ENCODE measurements around the gene FBRSL1.

FBRSL1 gene

DNA sequence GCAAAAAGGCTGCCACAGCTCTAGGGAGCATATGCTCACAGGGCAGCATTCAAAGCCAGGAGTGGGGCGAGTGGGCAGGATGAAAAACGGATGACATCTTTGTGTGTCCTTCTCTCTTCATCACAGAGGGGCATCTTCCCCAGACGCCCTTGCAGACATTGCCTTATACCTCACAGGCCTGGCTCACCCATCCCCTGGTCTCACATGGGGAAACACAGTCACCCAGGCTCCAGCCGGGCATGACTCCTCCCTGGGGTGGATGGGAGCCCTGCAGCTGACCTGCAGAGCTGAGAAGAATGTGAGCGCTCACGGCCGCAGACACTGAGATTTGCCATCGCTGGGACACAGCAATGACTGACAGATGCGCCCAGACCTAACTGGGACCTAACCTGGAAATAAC lies 7.2 kb upstream of the FBRSL1 start:
- no peak overlapping the region for H3K4me3 ChIP-seq (ENCODE audit: low read depth, low read length)
- DNase-seq (ENCODE audit: low read depth): no peak
- TF ChIP-seq POLR2A (IDR thresholded peaks at IDR 0.05; ENCODE audit: extremely low read depth, insufficient read length): no peak
- TF ChIP-seq, protein P1, sequence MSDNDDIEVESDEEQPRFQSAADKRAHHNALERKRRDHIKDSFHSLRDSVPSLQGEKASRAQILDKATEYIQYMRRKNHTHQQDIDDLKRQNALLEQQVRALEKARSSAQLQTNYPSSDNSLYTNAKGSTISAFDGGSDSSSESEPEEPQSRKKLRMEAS (IDR thresholded peaks at IDR 0.05; ENCODE audit: low read depth, low read length): no peak
- no peak for TF ChIP-seq MYC (IDR thresholded peaks at IDR 0.05; ENCODE audit: low read depth, low read length)
- TF ChIP-seq, protein P2, sequence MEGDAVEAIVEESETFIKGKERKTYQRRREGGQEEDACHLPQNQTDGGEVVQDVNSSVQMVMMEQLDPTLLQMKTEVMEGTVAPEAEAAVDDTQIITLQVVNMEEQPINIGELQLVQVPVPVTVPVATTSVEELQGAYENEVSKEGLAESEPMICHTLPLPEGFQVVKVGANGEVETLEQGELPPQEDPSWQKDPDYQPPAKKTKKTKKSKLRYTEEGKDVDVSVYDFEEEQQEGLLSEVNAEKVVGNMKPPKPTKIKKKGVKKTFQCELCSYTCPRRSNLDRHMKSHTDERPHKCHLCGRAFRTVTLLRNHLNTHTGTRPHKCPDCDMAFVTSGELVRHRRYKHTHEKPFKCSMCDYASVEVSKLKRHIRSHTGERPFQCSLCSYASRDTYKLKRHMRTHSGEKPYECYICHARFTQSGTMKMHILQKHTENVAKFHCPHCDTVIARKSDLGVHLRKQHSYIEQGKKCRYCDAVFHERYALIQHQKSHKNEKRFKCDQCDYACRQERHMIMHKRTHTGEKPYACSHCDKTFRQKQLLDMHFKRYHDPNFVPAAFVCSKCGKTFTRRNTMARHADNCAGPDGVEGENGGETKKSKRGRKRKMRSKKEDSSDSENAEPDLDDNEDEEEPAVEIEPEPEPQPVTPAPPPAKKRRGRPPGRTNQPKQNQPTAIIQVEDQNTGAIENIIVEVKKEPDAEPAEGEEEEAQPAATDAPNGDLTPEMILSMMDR (IDR thresholded peaks at IDR 0.05; ENCODE audit: low read depth, low read length): no peak

DNA sequence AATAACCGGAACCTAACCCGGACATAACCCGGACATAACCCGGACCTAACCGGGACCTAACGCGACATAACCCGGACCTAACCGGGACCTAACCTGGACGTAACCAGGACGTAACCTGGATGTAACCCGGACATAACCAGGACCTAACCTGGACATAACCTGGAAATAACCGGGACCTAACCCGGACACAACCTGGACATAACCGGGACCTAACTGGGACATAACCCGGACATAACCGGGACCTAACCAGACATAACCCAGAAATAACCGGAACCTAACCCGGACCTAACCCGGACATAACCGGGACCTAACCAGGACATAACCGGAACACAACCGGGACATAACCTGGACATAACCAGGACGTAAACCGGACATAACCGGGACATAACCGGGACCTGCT lies 6.7 kb upstream of the FBRSL1 start:
- DNase-seq (ENCODE audit: low read depth): no peak
- TF ChIP-seq MYC (IDR thresholded peaks at IDR 0.05; ENCODE audit: low read depth, low read length) (no peak), POLR2A (IDR thresholded peaks at IDR 0.05; ENCODE audit: extremely low read depth, insufficient read length) (no peak)
- TF ChIP-seq, protein P1 (IDR thresholded peaks at IDR 0.05; ENCODE audit: low read depth, low read length): no peak
- TF ChIP-seq, protein P2 (IDR thresholded peaks at IDR 0.05; ENCODE audit: low read depth, low read length): no peak
- no peak overlapping the region for H3K4me3 ChIP-seq (ENCODE audit: low read depth, low read length)

DNA sequence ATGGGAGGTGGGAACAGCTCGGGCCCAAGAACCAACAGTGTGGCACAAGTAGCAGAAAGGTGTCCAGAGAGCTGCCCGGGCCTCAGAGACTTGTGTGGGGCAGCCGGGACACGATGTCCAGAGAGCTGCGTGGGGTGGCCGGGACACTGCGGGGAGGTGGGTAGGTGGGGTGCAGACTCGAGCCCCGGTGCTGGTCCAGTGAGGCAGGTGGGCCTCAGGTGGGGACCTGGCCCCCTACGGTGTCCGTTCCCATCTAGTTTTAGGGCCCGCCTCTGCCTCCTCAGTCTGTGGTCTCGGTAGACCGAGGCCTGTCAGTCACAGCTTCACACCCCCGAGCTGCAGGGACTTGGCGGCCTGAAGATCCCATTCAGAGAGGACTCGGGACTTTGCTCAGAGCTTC lies 6.3 kb upstream of the FBRSL1 start:
- no peak for DNase-seq (ENCODE audit: low read depth)
- H3K4me3 ChIP-seq (ENCODE audit: low read depth, low read length): no peak overlapping the region
- no peak for TF ChIP-seq MYC (IDR thresholded peaks at IDR 0.05; ENCODE audit: low read depth, low read length)
- TF ChIP-seq, protein P1 (IDR thresholded peaks at IDR 0.05; ENCODE audit: low read depth, low read length): no peak
- TF ChIP-seq, protein P2 (IDR thresholded peaks at IDR 0.05; ENCODE audit: low read depth, low read length): no peak
- TF ChIP-seq POLR2A (IDR thresholded peaks at IDR 0.05; ENCODE audit: extremely low read depth, insufficient read length): no peak

DNA sequence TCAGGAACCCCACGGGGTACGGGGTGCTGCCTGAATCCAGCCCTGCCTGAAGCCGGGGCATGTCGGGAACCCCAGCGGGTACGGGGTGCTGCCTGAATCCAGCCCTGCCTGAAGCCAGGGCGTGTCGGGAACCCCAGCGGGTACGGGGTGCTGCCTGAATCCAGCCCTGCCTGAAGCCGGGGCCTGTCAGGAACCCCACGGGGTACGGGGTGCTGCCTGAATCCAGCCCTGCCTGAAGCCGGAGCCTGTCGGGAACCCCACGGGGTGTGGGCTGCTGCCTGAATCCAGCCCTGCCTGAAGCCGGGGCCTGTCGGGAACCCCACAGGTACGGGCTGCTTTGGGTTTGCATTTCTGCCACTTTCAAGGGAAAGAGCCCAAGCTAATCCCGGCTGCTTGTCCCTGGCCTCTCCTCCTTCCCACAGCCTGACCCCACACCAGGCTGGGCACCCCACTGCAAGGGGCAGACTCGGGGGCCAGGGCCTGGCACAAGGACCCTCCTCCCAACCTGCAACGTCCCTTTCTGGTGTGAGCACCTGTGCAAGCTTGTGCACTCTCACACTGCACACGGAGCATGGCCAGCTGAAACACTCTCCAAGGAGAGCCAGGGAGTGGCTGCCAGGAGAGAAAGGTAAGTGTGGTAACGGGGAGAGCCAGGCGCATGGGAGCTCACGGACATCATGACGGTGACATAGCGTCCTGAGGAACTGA lies 5.6 kb upstream of the FBRSL1 start:
- no peak for TF ChIP-seq MYC (IDR thresholded peaks at IDR 0.05; ENCODE audit: low read depth, low read length)
- TF ChIP-seq, protein P2 (IDR thresholded peaks at IDR 0.05; ENCODE audit: low read depth, low read length): no peak
- no peak for TF ChIP-seq POLR2A (IDR thresholded peaks at IDR 0.05; ENCODE audit: extremely low read depth, insufficient read length)
- TF ChIP-seq, protein P1 (IDR thresholded peaks at IDR 0.05; ENCODE audit: low read depth, low read length): no peak

DNA sequence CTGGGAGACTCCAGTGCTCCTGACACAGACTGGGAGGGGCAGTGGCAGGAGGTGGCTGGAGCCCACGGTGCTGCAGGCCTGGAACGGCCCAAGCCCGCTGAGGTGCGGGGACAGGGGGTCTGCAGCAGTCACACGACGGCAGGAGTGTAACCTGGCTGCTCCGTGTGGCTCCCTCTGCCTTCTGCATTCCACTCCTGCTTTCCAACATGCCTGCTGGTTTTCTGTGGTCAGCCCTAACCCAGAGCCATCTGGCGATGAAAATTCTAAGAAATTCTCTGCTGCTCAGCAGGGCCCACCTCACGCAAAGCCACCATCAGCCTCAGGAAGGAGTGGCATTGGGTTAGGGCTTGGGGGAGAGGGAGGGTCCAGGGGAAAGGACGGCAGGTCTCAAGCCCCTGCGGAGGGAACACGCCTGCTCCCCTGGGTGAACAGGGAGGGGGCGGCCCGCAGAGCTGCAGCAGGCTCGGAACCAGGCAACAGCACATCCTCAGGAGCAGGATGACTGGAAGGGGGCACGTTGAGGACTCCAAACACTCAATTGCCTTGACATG lies 5.0 kb upstream of the FBRSL1 start:
- DNase-seq (ENCODE audit: low read depth): no peak
- no peak overlapping the region for H3K4me3 ChIP-seq (ENCODE audit: low read depth, low read length)
- TF ChIP-seq, protein P2 (IDR thresholded peaks at IDR 0.05; ENCODE audit: low read depth, low read length): no peak

More for the DNA sequence above, 5.6 kb upstream of the FBRSL1 start:
- H3K4me3 ChIP-seq (ENCODE audit: low read depth, low read length): no peak overlapping the region
- DNase-seq (ENCODE audit: low read depth): no peak
